Natural killer cell (primary cell): ENCODE results near the gene TRIP12. TPM values are rescaled to one million over a fixed set of nuclear protein-coding genes. Genes with fewer than 3 reads are reported as not detected.

Source experiments
- ATAC-seq, 3 donors: fragments of 150-1000 bp in 2 of 3; fragments of 200-7000 bp in 1 of 3; cut with Tn5 transposase; 1 replicate in 1 of 3; 2 replicates in 2 of 3; pipeline ENCODE4 v1.10.0; 2021; ENCODE audit warnings: mild to moderate bottlenecking in 2 of 3, moderate library complexity in 2 of 3
- DNase-seq, 2 donors: peaks; one replicate each; pipeline versions ENCODE4 v3.0.0 to v3.0.0-alpha.2; 2013 to 2021; ENCODE audit warnings: mixed read lengths in 1 of 2
- H3K27ac ChIP-seq: one replicate; pipeline ENCODE4 v1.5.1; 2013; ENCODE audit warnings: mild to moderate bottlenecking, low read length
- H3K27me3 ChIP-seq: one replicate; pipeline ENCODE4 v1.6.1; 2013; ENCODE audit warnings: low read length; ENCODE audit not compliant: control insufficient read depth, insufficient read depth
- H3K36me3 ChIP-seq: one replicate; pipeline ENCODE4 v1.6.1; 2013; ENCODE audit warnings: low read length; ENCODE audit not compliant: control insufficient read depth, insufficient read depth
- H3K4me1 ChIP-seq: one replicate; pipeline ENCODE4 v1.6.1; 2013; ENCODE audit warnings: low read length; ENCODE audit not compliant: control insufficient read depth, insufficient read depth
- H3K4me3 ChIP-seq: one replicate; pipeline ENCODE4 v1.5.1; 2013; ENCODE audit warnings: low read length
- H3K9me3 ChIP-seq: one replicate; pipeline ENCODE4 v1.6.1; 2013; ENCODE audit warnings: low read length; ENCODE audit not compliant: control insufficient read depth, insufficient read depth
- H3K27ac Mint-ChIP-seq, 2 donors: one replicate each; pipeline ENCODE4 v1.8.0; 2022; ENCODE audit warnings: mild to moderate bottlenecking in 2 of 2, mixed read lengths in 2 of 2, moderate library complexity in 1 of 2
- H3K27me3 Mint-ChIP-seq, 2 donors: one replicate each; pipeline ENCODE4 v1.8.0; 2022; ENCODE audit warnings: low read depth in 2 of 2, mixed read lengths in 2 of 2
- H3K36me3 Mint-ChIP-seq: one replicate; pipeline ENCODE4 v1.8.0; 2022; ENCODE audit warnings: mixed read lengths
- H3K4me1 Mint-ChIP-seq, 2 donors: one replicate each; pipeline ENCODE4 v1.8.0; 2022; ENCODE audit warnings: mixed read lengths in 2 of 2
- H3K4me3 Mint-ChIP-seq: one replicate; pipeline ENCODE4 v1.8.0; 2022; ENCODE audit warnings: mild to moderate bottlenecking, moderate library complexity, mixed read lengths
- H3K9me3 Mint-ChIP-seq, 2 donors: one replicate each; pipeline ENCODE4 v1.8.0; 2022; ENCODE audit warnings: mixed read lengths in 2 of 2
- CTCF ChIP-seq: fragments of 200-600 bp; IDR thresholded peaks from one replicate; pipeline ENCODE4 v1.8.0; 2022; ENCODE audit warnings: antibody characterized with exemption
- WGBS: methylation state at CpG from one replicate; pipeline ENCODE4 v1.1.7; 2013; ENCODE audit warnings: missing lambda C conversion rate; ENCODE audit not compliant: insufficient coverage; 5-methylcytosine and 5-hydroxymethylcytosine counted together
- intact Hi-C: fragments of 100-400 bp; cut with micrococcal nuclease; formaldehyde crosslinking; loops from one replicate; pipeline ENCODE4 v1.14.2; 2022
- total RNA-seq, 4 donors: library from RNA; stranded (reverse); fragments of 120-200 nt in 1 of 4; gene quantifications; one replicate each; pipeline versions ENCODE4 v1.2.3 to v1.2.4, GENCODE V29; 2013 to 2022

TRIP12 gene
- total RNA-seq, 3 donors from 2014 or later (not counting 1 experiment from before 2014, with no cell fraction given) = 295 to 351 (median 325) TPM

- ATAC-seq (no peak), DNase-seq (no peak)
- TF ChIP-seq CTCF = no peak
- no peaks in the 10 kb centered on the region for H3K27me3 Mint-ChIP-seq
- H3K27ac ChIP-seq = no peak overlapping the region
- no peaks in the 10 kb centered on the region for H3K27me3 ChIP-seq
- peaks cover 65 to 67% of the 10 kb centered on the region in 2 donors for H3K4me1 Mint-ChIP-seq
- H3K9me3 Mint-ChIP-seq = no peaks in the 10 kb centered on the region
- WGBS = 60% methylated on average over 1 of the region's 3 CpGs
- H3K36me3 ChIP-seq = peaks cover 16% of the 10 kb centered on the region
- intact Hi-C loops = no loop called here
- no peak overlapping the region for H3K4me3 Mint-ChIP-seq
- H3K27ac Mint-ChIP-seq = peak overlapping the region; percentile 32 to 44
- H3K9me3 ChIP-seq = no peaks in the 10 kb centered on the region
- H3K36me3 Mint-ChIP-seq = no peaks in the 10 kb centered on the region
- no peak overlapping the region for H3K4me3 ChIP-seq
- peaks cover 3% of the 10 kb centered on the region for H3K4me1 ChIP-seq
These were observed 21.8 kb downstream of the TRIP12 start for GRCh38 chr2:229900012-229900411.

- H3K36me3 ChIP-seq = peaks cover 17% of the 10 kb centered on the region
- intact Hi-C loops = no loop called here
- Mint-ChIP-seq H3K4me3 (no peak overlapping the region), H3K4me1 (peaks cover 69% of the 10 kb centered on the region in 2 donors), H3K27ac (peak overlapping the region; percentile 32 to 44), H3K27me3 (no peaks in the 10 kb centered on the region), H3K9me3 (no peaks in the 10 kb centered on the region), H3K36me3 (no peaks in the 10 kb centered on the region)
- H3K9me3 ChIP-seq = no peaks in the 10 kb centered on the region
- H3K4me3 ChIP-seq = no peak overlapping the region
- DNase-seq (no peak), ATAC-seq (no peak)
- 70% methylated on average over 1 of the region's 3 CpGs for WGBS
- no peak overlapping the region for H3K27ac ChIP-seq
- TF ChIP-seq CTCF = no peak
- no peaks in the 10 kb centered on the region for H3K27me3 ChIP-seq
- peaks cover 3% of the 10 kb centered on the region for H3K4me1 ChIP-seq
These were observed 22.2 kb downstream of the TRIP12 start for GRCh38 chr2:229899604-229900003.

- Mint-ChIP-seq H3K27ac (peak overlapping the region; percentile 44 to 54), H3K36me3 (no peaks in the 10 kb centered on the region), H3K9me3 (no peaks in the 10 kb centered on the region), H3K27me3 (no peaks in the 10 kb centered on the region), H3K4me3 (no peak overlapping the region), H3K4me1 (peaks cover 79 to 80% of the 10 kb centered on the region in 2 donors)
- Histone ChIP-seq H3K27ac (no peak overlapping the region), H3K4me3 (no peak overlapping the region), H3K4me1 (peaks cover 3% of the 10 kb centered on the region), H3K9me3 (no peaks in the 10 kb centered on the region), H3K27me3 (no peaks in the 10 kb centered on the region), H3K36me3 (peaks cover 15% of the 10 kb centered on the region)
- DNase-seq (peak in 1 of 2 donors; percentile 34), ATAC-seq (peak; percentile 47 to 74 (median 56))
- intact Hi-C loops = no loop called here
- no peak for TF ChIP-seq CTCF
- 0% methylated on average over 1 of the region's 1 CpG for WGBS
These were observed 25.0 kb downstream of the TRIP12 start for GRCh38 chr2:229896857-229897256.

GRCh38 chr2:229889023-229889422 is 32.8 kb downstream of the TRIP12 start:
- Histone ChIP-seq H3K27ac (no peak overlapping the region), H3K27me3 (no peaks in the 10 kb centered on the region), H3K36me3 (peaks cover 2% of the 10 kb centered on the region), H3K4me1 (no peaks in the 10 kb centered on the region), H3K9me3 (no peaks in the 10 kb centered on the region), H3K4me3 (no peak overlapping the region)
- Mint-ChIP-seq H3K4me1 (peaks cover 58 to 61% of the 10 kb centered on the region in 2 donors), H3K9me3 (no peaks in the 10 kb centered on the region), H3K4me3 (no peak overlapping the region), H3K27me3 (no peaks in the 10 kb centered on the region), H3K36me3 (no peaks in the 10 kb centered on the region), H3K27ac (peak overlapping the region in 1 of 2 donors; percentile 7)
- ATAC-seq (no peak), DNase-seq (no peak)
- WGBS = 75% methylated on average over 2 of the region's 2 CpGs
- intact Hi-C loops = no loop called here
- TF ChIP-seq CTCF = no peak
